Fibroblast of mammary gland (primary cell): ENCODE measurements around the gene FREM3.

Source experiments
- DNase-seq: peaks from one replicate; pipeline ENCODE4 v3.0.0-alpha.2; 2010; ENCODE audit warnings: low read depth
- H3K4me3 ChIP-seq: 2 replicates; pipeline ENCODE4 v1.5.1; 2011; ENCODE audit warnings: low read depth, mild to moderate bottlenecking, low read length, moderate library complexity; ENCODE audit not compliant: control insufficient read depth
- TF ChIP-seq, protein P1 (sequence below): conservative IDR thresholded peaks from 2 replicates; pipeline ENCODE4 v1.5.1; 2011; ENCODE audit warnings: low read depth, low read length, inconsistent platforms; ENCODE audit not compliant: control insufficient read depth, insufficient read depth

Gene FREM3

DNA sequence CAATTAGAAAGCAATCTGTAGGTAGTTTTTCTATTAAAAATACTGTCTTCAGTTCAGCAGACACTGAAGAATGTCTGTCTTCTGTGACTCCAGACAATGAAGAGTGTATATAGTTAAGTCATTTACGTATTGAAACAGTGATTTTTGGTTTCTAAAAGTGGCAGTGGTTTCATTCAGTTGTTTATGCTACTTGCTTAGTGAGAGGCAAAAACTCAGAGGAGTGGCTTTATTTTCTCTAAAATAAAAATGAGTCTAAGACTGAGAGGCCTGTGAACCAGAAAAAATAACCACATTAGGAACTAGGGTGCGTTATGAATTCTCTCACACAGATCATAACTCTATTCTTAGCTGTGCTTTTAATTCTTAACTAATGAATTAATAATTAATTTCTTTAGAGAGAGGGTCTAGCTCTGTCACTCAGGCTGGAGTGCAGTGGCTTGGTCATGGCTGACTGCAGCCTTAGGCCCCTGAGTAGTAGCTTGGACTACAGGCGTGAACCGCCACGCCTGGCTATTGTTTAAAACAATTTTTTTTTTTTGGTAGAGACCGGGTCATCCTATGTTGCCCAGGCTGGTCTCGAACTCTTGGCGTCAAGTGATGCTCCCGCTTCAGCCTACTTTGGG is 31.4 kb downstream of the FREM3 start:
- DNase-seq: no peak
- TF ChIP-seq, protein P1, sequence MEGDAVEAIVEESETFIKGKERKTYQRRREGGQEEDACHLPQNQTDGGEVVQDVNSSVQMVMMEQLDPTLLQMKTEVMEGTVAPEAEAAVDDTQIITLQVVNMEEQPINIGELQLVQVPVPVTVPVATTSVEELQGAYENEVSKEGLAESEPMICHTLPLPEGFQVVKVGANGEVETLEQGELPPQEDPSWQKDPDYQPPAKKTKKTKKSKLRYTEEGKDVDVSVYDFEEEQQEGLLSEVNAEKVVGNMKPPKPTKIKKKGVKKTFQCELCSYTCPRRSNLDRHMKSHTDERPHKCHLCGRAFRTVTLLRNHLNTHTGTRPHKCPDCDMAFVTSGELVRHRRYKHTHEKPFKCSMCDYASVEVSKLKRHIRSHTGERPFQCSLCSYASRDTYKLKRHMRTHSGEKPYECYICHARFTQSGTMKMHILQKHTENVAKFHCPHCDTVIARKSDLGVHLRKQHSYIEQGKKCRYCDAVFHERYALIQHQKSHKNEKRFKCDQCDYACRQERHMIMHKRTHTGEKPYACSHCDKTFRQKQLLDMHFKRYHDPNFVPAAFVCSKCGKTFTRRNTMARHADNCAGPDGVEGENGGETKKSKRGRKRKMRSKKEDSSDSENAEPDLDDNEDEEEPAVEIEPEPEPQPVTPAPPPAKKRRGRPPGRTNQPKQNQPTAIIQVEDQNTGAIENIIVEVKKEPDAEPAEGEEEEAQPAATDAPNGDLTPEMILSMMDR: no peak
- H3K4me3 ChIP-seq: no peak overlapping the region

DNA sequence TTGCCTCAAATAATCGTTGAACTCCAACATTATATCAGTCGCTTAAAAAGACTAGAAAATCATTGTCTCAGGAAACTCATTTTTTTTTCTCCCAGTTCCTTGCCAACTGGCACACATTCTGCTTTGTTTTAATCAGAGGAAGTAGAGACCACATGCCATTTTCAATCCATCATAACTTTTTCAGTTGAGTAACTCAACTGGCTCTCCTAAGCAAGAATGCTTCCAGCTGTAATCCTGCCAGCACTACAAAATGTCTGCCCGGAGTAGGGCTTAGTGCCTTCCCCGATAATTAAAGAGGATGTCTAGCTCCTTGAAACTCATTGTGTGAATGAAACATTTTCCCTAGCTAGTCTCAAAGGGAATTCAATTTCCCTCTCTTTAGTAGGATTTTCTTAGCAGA is 33.0 kb downstream of the FREM3 start:
- peak; percentile 88 for DNase-seq
- no peak overlapping the region for H3K4me3 ChIP-seq

DNA sequence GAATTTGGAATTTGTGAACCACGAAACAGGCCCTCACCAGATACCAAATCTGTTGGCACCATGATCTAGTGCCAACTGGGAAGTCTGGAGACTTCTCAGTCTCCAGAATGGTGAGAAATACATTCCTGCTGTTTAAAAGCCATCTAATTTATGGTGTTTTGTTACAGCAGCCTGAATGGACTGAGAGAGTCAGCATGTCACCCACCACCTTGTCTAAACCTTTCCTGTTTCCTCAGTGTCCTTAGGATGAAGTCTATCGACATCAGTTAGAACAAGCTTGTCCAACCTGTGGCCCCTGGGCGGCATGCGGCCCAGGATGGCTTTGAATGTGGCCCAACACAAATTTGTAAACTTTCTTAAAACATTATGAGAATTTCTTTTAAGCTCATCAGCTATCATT is 42.1 kb downstream of the FREM3 start:
- H3K4me3 ChIP-seq: no peak overlapping the region
- TF ChIP-seq, protein P1: no peak
- no peak for DNase-seq

More for the DNA sequence above, 33.0 kb downstream of the FREM3 start:
- TF ChIP-seq, protein P1: no peak

DNA sequence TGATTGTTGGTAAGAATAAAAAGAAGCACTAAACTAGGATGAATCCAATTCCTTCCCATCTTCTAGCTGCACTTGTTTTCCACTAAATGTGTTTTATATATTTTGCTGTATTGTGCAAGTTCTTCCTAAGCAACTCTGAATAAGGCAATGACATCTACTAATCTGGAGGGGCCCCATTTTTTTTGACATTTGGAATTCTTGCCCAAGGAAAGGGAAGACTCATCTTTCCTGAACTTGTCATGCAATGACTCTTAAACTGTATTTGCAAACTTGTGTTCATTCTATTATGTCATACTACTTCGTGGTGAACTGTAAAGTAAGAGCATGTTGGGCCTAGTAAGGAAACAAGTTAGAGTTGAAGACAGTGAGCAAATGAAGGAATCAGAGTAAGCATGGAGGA is 45.9 kb downstream of the FREM3 start:
- TF ChIP-seq, protein P1: no peak
- no peak overlapping the region for H3K4me3 ChIP-seq
- DNase-seq: peak; percentile 14

DNA sequence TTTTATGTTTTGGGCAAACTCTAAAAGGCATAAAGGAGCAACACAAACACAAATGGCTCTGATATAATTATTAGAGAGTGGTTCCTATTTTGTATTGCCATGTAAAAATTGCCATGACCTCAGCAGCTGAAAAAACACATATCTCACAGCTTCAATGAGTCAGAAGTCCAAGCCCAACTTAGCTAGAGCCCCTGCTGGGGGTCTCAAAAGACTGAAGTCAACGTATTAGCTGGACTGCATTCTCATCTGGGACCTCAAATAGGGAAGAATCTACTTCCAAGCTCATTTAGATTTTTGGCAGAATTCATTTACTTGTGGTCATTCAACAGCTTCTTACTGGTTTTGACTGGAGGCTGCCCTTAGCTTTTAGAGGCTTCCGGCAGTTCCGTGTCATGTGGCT is 47.4 kb downstream of the FREM3 start:
- H3K4me3 ChIP-seq: no peak overlapping the region
- DNase-seq: peak; percentile 28
- TF ChIP-seq, protein P1: no peak

DNA sequence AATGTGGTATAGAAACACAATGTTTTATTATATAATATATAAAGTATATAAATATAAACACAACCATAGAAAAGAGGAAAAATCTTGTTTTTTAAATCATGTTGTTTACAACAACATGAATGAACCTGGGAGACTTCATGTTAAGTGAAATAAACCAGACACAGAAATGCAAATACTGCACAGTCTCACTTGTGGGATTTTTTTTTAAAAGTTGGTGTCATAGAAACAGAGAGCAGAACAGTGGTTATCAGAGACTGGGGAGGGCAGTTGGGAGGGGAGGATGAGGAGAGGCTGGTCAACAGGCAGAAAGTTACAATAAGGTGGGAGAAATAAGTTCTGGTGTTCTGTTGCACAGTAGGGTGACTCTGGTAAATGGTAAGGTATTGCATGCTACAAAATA is 57.1 kb downstream of the FREM3 start:
- DNase-seq: no peak
- no peak overlapping the region for H3K4me3 ChIP-seq
- TF ChIP-seq, protein P1: no peak

DNA sequence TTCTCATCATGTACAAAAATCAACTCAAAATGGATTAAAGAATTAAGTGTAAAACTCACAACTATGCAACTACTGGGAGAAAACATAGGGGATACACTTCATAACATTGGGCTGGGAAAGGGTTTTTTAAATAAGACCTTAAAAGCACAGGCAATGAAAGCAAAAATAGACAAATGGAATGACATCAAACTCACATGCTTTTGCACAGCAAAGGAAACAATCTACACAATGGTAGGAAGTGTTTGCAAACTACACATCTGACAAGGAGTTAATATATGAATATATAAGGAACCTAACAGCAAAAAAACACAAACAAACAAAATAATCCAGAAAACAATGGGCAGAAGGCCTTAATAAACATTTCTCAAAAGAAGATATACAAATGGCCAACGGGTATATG is 57.9 kb downstream of the FREM3 start:
- no peak for DNase-seq

More for the DNA sequence above, 57.9 kb downstream of the FREM3 start:
- TF ChIP-seq, protein P1: no peak
- no peak overlapping the region for H3K4me3 ChIP-seq
